Tibial nerve (tissue), 4 donors: Measurements from ENCODE around the gene LRRC43. TPM values are rescaled to one million over a fixed set of nuclear protein-coding genes. Genes with fewer than 3 reads are reported as not detected.
A peak's percentile ranks its signal among the peaks of the same experiment; 100 is the strongest.

Experiments
- DNase-seq, 2 donors: peaks; one replicate each; pipeline ENCODE4 v3.0.0-alpha.2; 2019; ENCODE audit warnings: low spot score in 2 of 2
- H3K27ac ChIP-seq, 4 donors: fragments of 200-600 bp; sonication (generic) in 3 of 4; one replicate each; pipeline ENCODE4 v1.5.1; 2017 to 2019; ENCODE audit warnings: mild to moderate bottlenecking in 1 of 4
- H3K27me3 ChIP-seq, 2 donors: fragments of 200-600 bp; sonication (generic) in 1 of 2; one replicate each; pipeline versions ENCODE4 v1.5.1 to v1.6.0; 2017 to 2019
- H3K36me3 ChIP-seq, 3 donors: fragments of 200-600 bp; sonication (generic); one replicate each; pipeline ENCODE4 v1.5.1; 2018 to 2019
- H3K4me1 ChIP-seq, 4 donors: fragments of 200-600 bp; sonication (generic) in 3 of 4; one replicate each; pipeline ENCODE4 v1.5.1; 2017 to 2019
- H3K4me3 ChIP-seq, 4 donors: fragments of 200-600 bp; sonication (generic) in 3 of 4; one replicate each; pipeline ENCODE4 v1.5.1; 2017 to 2019; ENCODE audit warnings: mild to moderate bottlenecking in 1 of 4, moderate library complexity in 1 of 4
- H3K9me3 ChIP-seq, 4 donors: fragments of 200-600 bp; sonication (generic) in 3 of 4; one replicate each; pipeline ENCODE4 v1.5.1; 2017 to 2019
- CTCF ChIP-seq, 5 experiments: fragments of 200-600 bp in 3 of 5; fragments of 450-650 bp in 2 of 5; sonication (generic) in 3 of 5; IDR thresholded peaks; one replicate each; pipeline ENCODE4 v1.5.1; 2016 to 2019; ENCODE audit warnings: antibody characterized with exemption in 5 of 5, mild to moderate bottlenecking in 3 of 5, moderate library complexity in 2 of 5
- EP300 ChIP-seq, 2 donors: sonication (generic); formaldehyde crosslinking; IDR thresholded peaks; one replicate each; pipeline ENCODE4 v1.6.1; 2017; ENCODE audit warnings: antibody characterized with exemption in 2 of 2, mild to moderate bottlenecking in 1 of 2
- POLR2A ChIP-seq, 2 donors: fragments of 450-650 bp; IDR thresholded peaks; one replicate each; pipeline ENCODE4 v1.6.1; 2017; ENCODE audit warnings: antibody characterized with exemption in 2 of 2, mild to moderate bottlenecking in 2 of 2, moderate library complexity in 2 of 2
- WGBS, 2 donors: methylation state at CpG; one replicate each; pipeline ENCODE4 v1.1.5; 2018; 5-methylcytosine and 5-hydroxymethylcytosine counted together
- small RNA-seq: library from RNA; depleted of rRNA; stranded (forward); fragments of <200 nt; gene quantifications from one replicate; pipeline ENCODE3, GENCODE V24; 2016
- total RNA-seq, 4 donors: library from RNA; depleted of rRNA; stranded (reverse); fragments of >200 nt; gene quantifications; one replicate each; pipeline ENCODE4 v1.1.0, GENCODE V29; 2016

LRRC43 gene
- total RNA-seq, 4 donors from 2014 or later = 1.3 TPM; not detected in 3

GRCh38 chr12:122245553-122245952, 62.6 kb downstream of the LRRC43 start:
- TF ChIP-seq POLR2A (IDR thresholded peaks at IDR 0.05) = no peak
- H3K4me3 ChIP-seq = no peak overlapping the region
- H3K9me3 ChIP-seq = no peaks in the 10 kb centered on the region
- H3K27ac ChIP-seq = peak overlapping the region in 1 of 4 donors; percentile 1
- no peaks in the 10 kb centered on the region for H3K4me1 ChIP-seq
- H3K36me3 ChIP-seq = peaks cover 0 to 82% (median 8%) of the 10 kb centered on the region in 3 donors
- 83 to 87% methylated on average over 1 of the region's 1 CpG for WGBS, 2 donors
- no peak for DNase-seq
- H3K27me3 ChIP-seq = no peaks in the 10 kb centered on the region

- 97% methylated on average over 6 of the region's 6 CpGs for WGBS, 2 donors
Observed at GRCh38 chr12:122250047-122250446, 67.1 kb downstream of the LRRC43 start.

GRCh38 chr12:122250536-122250935, 67.6 kb downstream of the LRRC43 start:
- Histone ChIP-seq H3K4me3 (no peak overlapping the region), H3K27ac (no peak overlapping the region), H3K9me3 (no peaks in the 10 kb centered on the region), H3K36me3 (peaks cover 0 to 68% (median 8%) of the 10 kb centered on the region in 3 donors), H3K27me3 (no peaks in the 10 kb centered on the region), H3K4me1 (no peaks in the 10 kb centered on the region)
- DNase-seq = no peak
- TF ChIP-seq CTCF (IDR thresholded peaks at IDR 0.05) = no peak
- TF ChIP-seq POLR2A (IDR thresholded peaks at IDR 0.05) = no peak
- no peak for TF ChIP-seq EP300 (IDR thresholded peaks at IDR 0.05)
- WGBS, 2 donors = 96 to 97% methylated on average over 8 of the region's 8 CpGs

More at GRCh38 chr12:122250047-122250446, 67.1 kb downstream of the LRRC43 start:
- no peak overlapping the region for H3K27ac ChIP-seq
- no peak overlapping the region for H3K4me3 ChIP-seq
- H3K27me3 ChIP-seq = no peaks in the 10 kb centered on the region
- H3K4me1 ChIP-seq = no peaks in the 10 kb centered on the region
- H3K36me3 ChIP-seq = peaks cover 0 to 70% (median 8%) of the 10 kb centered on the region in 3 donors
- TF ChIP-seq CTCF (IDR thresholded peaks at IDR 0.05) (no peak), POLR2A (IDR thresholded peaks at IDR 0.05) (no peak), EP300 (IDR thresholded peaks at IDR 0.05) (no peak)
- no peaks in the 10 kb centered on the region for H3K9me3 ChIP-seq
- DNase-seq = no peak

Small RNA genes within 50 kb of the gene (small RNA-seq; reads per million reads assigned to genes)
- not detected for gene DIABLO

Other genes starting within 250 kb of the LRRC43 start
- gene BCL7A, start 161.2 kb upstream of the LRRC43 start, total RNA-seq = 10 to 100 TPM in 1 of 4 donors, 1 to 10 TPM in 3; 2.4 to 10.7 (median 5.1) TPM
- gene MLXIP, start 104.4 kb upstream of the LRRC43 start, total RNA-seq = 10 to 100 TPM; 22.1 to 57.0 (median 27.1) TPM
- gene IL31, start 8.9 kb upstream of the LRRC43 start, total RNA-seq = not detected
- gene B3GNT4, start 20.6 kb downstream of the LRRC43 start, total RNA-seq = under 1 TPM in 1 of 4 donors, not detected in 3; 0.30 TPM
- 10 to 100 TPM; 40.8 to 52.5 (median 42.5) TPM for gene DIABLO, start 42.9 kb downstream of the LRRC43 start, total RNA-seq
- 10 to 100 TPM; 12.6 to 23.6 (median 19.2) TPM for gene VPS33A, start 83.4 kb downstream of the LRRC43 start, total RNA-seq
- 100 to 1,000 TPM in 1 of 4 donors, 10 to 100 TPM in 3; 89.2 to 105 (median 90.9) TPM for gene CLIP1, start 239.5 kb downstream of the LRRC43 start, total RNA-seq